Stimulated activated CD4-positive, alpha-beta T cell treated with anti-CD3 and anti-CD28 coated beads, Interleukin-15, amount 100 ng/mL, for 24 hours (primary cell): ENCODE measurements around the gene NDUFV2.
"Not testable (repeated sequence)": the region's sequence is repeated elsewhere in the genome, so short reads cannot be mapped to it uniquely, and the experiment has no call there.

Experiments
- DNase-seq: peaks from one replicate; pipeline ENCODE4 v3.0.0-alpha.2; 2020

NDUFV2 gene

GRCh38 chr18:9162663-9163062, 60.2 kb downstream of the NDUFV2 start:
- not testable (repeated sequence) for DNase-seq

GRCh38 chr18:9164149-9164548, 61.6 kb downstream of the NDUFV2 start:
- not testable (repeated sequence) for DNase-seq

GRCh38 chr18:9165883-9166282, 63.4 kb downstream of the NDUFV2 start:
- DNase-seq, result not testable (repeated sequence)

- not testable (repeated sequence) for DNase-seq
Observed at GRCh38 chr18:9169515-9169914, 67.0 kb downstream of the NDUFV2 start.

GRCh38 chr18:9171919-9172318, 69.4 kb downstream of the NDUFV2 start:
- DNase-seq, result not testable (repeated sequence)

GRCh38 chr18:9172506-9173127, 70.1 kb downstream of the NDUFV2 start:
- DNase-seq, result no peak

- DNase-seq, result peak; percentile 16
Observed at GRCh38 chr18:9173770-9174233, 71.3 kb downstream of the NDUFV2 start.

- DNase-seq, result no peak
Observed at GRCh38 chr18:9174302-9174701, 71.8 kb downstream of the NDUFV2 start.

- DNase-seq, result no peak
Observed at GRCh38 chr18:9175115-9175514, 72.6 kb downstream of the NDUFV2 start.

GRCh38 chr18:9177031-9177430, 74.5 kb downstream of the NDUFV2 start:
- DNase-seq, result no peak

GRCh38 chr18:9177466-9177865, 75.0 kb downstream of the NDUFV2 start:
- DNase-seq, result no peak

GRCh38 chr18:9178557-9178956, 76.1 kb downstream of the NDUFV2 start:
- DNase-seq, result no peak

- DNase-seq, result no peak
Observed at GRCh38 chr18:9181275-9181674, 78.8 kb downstream of the NDUFV2 start.

- no peak for DNase-seq
Observed at GRCh38 chr18:9182852-9183399, 80.4 kb downstream of the NDUFV2 start.
